HG03060 (cell line): ENCODE measurements around the gene GNB2.
"Not testable (repeated sequence)": the region's sequence is repeated elsewhere in the genome, so short reads cannot be mapped to it uniquely, and the experiment has no call there.

Experiments
- ATAC-seq: cut with Tn5 transposase; IDR thresholded peaks from one replicate; pipeline ENCODE4 v1.9.1; 2021; ENCODE audit warnings: low read depth, moderate number of reproducible peaks; ENCODE audit not compliant: unreplicated experiment

The GNB2 gene

DNA sequence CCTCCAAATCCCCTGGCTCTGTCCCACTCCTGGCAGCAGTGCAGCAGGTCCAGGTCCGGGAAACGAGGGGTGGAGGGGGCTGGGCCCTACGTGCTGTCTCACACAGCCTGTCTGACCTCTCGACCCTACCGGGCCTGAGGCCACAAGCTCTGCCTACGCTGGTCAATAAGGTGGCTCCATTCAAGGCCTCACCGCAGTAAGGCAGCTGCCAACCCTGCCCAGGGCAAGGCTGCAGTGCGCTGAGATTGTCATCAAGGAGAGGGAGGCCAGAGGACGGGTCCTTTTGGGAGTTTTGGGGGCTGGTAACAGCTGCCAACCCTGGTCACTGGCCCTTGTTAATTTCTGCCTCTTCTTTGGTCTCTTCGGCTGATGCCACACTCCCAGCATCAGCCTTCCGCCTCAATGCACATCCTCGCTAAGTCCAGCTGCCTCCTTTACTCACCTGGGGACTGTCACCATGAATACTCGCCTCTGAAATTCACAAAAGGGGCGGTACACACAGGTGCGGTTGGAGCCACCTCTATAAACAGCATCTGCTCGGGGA is 50.3 kb downstream of the GNB2 start:
- ATAC-seq, result no peak

- not testable (repeated sequence) for ATAC-seq
These were observed 50.8 kb downstream of the GNB2 start for GRCh38 chr7:100724364-100724763.

- ATAC-seq, result no peak
These were observed 53.6 kb downstream of the GNB2 start for GRCh38 chr7:100726996-100727761.

DNA sequence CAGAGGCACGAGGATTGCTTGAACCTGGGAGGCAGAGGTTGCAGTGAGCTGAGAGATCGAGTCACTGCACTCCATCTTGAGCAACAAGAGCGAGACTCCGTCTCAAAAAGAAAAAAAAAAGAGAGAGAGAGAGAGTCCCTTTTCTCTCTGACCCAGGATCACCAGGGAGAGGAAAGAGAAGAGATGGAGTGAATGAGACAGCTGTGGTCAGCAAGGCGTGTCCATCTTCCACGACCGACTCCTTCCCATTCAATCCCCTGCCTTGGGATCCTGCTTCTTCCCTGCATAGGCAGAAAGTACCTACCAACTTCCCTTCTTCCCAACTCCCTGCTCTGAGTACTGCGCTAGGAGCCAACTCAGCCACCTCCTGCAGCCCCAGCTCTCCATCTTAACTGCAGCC is 54.7 kb downstream of the GNB2 start:
- ATAC-seq, result no peak
